ENCODE measurements around the gene LRRC32. TPM values are rescaled to one million over a fixed set of nuclear protein-coding genes. Genes with fewer than 3 reads are reported as not detected.

The LRRC32 gene
- total RNA-seq, 1 donor from 2014 or later, result 111 TPM

- H3K27me3 ChIP-seq, result no peaks in the 10 kb centered on the region
- ATAC-seq (no peak), DNase-seq (peak; percentile 51)
- H3K27ac ChIP-seq, result no peak overlapping the region
- peaks cover 5% of the 10 kb centered on the region for H3K4me1 ChIP-seq
- no peaks in the 10 kb centered on the region for H3K36me3 ChIP-seq
- H3K9me3 ChIP-seq, result no peaks in the 10 kb centered on the region
- TF ChIP-seq CTCF (IDR thresholded peaks at IDR 0.05), result no peak
- intact Hi-C loops (cut with DNase I), result no loop called here
- no peak overlapping the region for H3K4me3 ChIP-seq
These were observed 13.1 kb downstream of the LRRC32 start for GRCh38 chr11:76657187-76658170.

DNA sequence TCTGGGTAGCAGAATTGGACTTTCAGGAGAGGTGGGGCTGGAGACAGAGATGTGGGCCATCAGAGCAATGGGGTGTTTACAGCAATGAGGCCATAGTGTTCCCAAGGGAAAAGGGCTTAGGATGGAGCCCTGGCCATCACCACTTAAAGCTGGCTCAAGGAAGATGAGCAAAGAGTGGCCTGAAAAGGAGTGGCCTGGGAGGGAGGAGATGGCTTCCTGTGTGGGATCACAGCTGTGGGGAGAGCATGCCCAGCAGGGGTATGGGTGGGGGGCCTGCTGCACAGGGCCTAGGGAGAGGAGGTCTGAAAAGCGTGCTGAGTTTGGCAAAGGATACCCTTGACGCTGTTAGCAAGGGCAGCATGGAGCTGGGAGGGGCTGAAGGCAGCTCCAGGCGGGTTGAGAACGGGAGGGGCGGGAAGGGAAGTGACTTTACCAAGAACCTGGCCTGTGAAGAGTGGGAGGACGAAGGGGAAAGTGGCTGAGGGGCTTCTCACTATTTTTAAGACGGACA lies 13.9 kb downstream of the LRRC32 start:
- DNase-seq (peak; percentile 33), ATAC-seq (no peak)
- H3K27me3 ChIP-seq, result no peaks in the 10 kb centered on the region
- no peak overlapping the region for H3K4me3 ChIP-seq
- H3K4me1 ChIP-seq, result peaks cover 5% of the 10 kb centered on the region
- H3K9me3 ChIP-seq, result no peaks in the 10 kb centered on the region
- no peak overlapping the region for H3K27ac ChIP-seq
- intact Hi-C loops (cut with DNase I), result no loop called here
- no peak for TF ChIP-seq CTCF (IDR thresholded peaks at IDR 0.05)
- H3K36me3 ChIP-seq, result no peaks in the 10 kb centered on the region

DNA sequence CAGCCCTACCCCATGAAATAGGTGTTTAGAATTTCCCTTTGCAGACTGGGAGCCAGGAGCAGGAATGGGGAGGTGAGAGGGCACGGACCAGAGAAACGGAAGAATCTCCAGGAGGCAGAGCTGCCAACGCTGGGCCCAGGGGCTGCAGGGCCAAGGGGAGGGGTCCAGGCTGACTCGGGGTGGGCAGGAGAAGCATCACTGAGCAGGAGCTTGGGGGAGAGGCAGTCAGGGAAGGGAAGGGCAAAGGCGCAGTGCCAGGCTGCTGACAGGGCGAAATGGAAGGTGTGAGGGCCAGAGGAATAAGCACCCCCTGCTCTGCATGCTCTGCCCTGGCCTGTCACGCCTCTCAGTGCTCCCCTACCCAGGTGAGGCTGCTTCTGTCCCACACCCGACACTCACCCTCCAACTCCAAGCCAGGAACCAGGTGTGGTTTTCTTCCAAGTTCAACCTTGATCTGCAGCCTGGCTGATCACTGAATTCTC lies 14.5 kb downstream of the LRRC32 start:
- DNase-seq, result no peak

GRCh38 chr11:76655501-76656049 lies 15.0 kb downstream of the LRRC32 start:
- H3K9me3 ChIP-seq, result no peaks in the 10 kb centered on the region
- no peaks in the 10 kb centered on the region for H3K27me3 ChIP-seq
- DNase-seq (no peak), ATAC-seq (no peak)
- intact Hi-C loops (cut with DNase I), result no loop called here
- H3K27ac ChIP-seq, result no peak overlapping the region
- peaks cover 5% of the 10 kb centered on the region for H3K4me1 ChIP-seq
- H3K36me3 ChIP-seq, result no peaks in the 10 kb centered on the region
- TF ChIP-seq CTCF (IDR thresholded peaks at IDR 0.05), result no peak
- no peak overlapping the region for H3K4me3 ChIP-seq

More for the DNA sequence above, 14.5 kb downstream of the LRRC32 start:
- intact Hi-C loops (cut with DNase I), result no loop called here
- no peaks in the 10 kb centered on the region for H3K27me3 ChIP-seq
- H3K4me3 ChIP-seq, result no peak overlapping the region
- H3K9me3 ChIP-seq, result no peaks in the 10 kb centered on the region
- H3K4me1 ChIP-seq, result peaks cover 5% of the 10 kb centered on the region
- no peak overlapping the region for H3K27ac ChIP-seq
- no peaks in the 10 kb centered on the region for H3K36me3 ChIP-seq
- ATAC-seq, result no peak
- no peak for TF ChIP-seq CTCF (IDR thresholded peaks at IDR 0.05)

- ATAC-seq, result no peak
- Histone ChIP-seq H3K27ac (peak overlapping the region; percentile 39), H3K4me3 (no peak overlapping the region), H3K4me1 (peaks cover 5% of the 10 kb centered on the region), H3K36me3 (no peaks in the 10 kb centered on the region), H3K27me3 (no peaks in the 10 kb centered on the region), H3K9me3 (no peaks in the 10 kb centered on the region)
- DNase-seq, result no peak
- intact Hi-C loops (cut with DNase I), result no loop called here
- TF ChIP-seq CTCF (IDR thresholded peaks at IDR 0.05), result no peak
These were observed 15.6 kb downstream of the LRRC32 start for GRCh38 chr11:76654980-76655379.

Data from upper lobe of right lung (tissue), 1 donor.